Breast epithelium (tissue), 4 donors: ENCODE results near the gene FBXO30. TPM values are rescaled to one million over a fixed set of nuclear protein-coding genes. Genes with fewer than 3 reads are reported as not detected.

Experiments used
- DNase-seq, 2 donors: peaks; one replicate each; pipeline ENCODE4 v3.0.0-alpha.2; 2019; ENCODE audit warnings: low spot score in 2 of 2
- H3K27ac ChIP-seq, 2 donors: fragments of 200-600 bp; sonication (generic) in 1 of 2; one replicate each; pipeline ENCODE4 v1.5.1; 2016 to 2019; ENCODE audit warnings: mild to moderate bottlenecking in 1 of 2
- H3K27me3 ChIP-seq, 2 donors: fragments of 200-600 bp; sonication (generic) in 1 of 2; one replicate each; pipeline versions ENCODE4 v1.5.1 to v1.6.0; 2017 to 2019; ENCODE audit warnings: control low read depth in 1 of 2, mild to moderate bottlenecking in 1 of 2
- H3K36me3 ChIP-seq: fragments of 200-600 bp; one replicate; pipeline ENCODE4 v1.5.1; 2019
- H3K4me1 ChIP-seq, 2 donors: fragments of 200-600 bp; sonication (generic); one replicate each; pipeline ENCODE4 v1.5.1; 2016 to 2019; ENCODE audit warnings: control low read depth in 1 of 2
- H3K4me3 ChIP-seq, 3 donors: fragments of 200-600 bp; sonication (generic); 1 replicate in 2 of 3; 2 replicates in 1 of 3; pipeline ENCODE4 v1.5.1; 2016 to 2019; ENCODE audit warnings: mild to moderate bottlenecking in 3 of 3, moderate library complexity in 2 of 3
- H3K9me3 ChIP-seq, 2 donors: fragments of 200-600 bp; sonication (generic) in 1 of 2; one replicate each; pipeline ENCODE4 v1.5.1; 2016 to 2019; ENCODE audit warnings: control low read depth in 1 of 2
- CTCF ChIP-seq, 3 donors: fragments of 450-650 bp; IDR thresholded peaks; one replicate each; pipeline ENCODE4 v1.5.1; 2016 to 2017; ENCODE audit warnings: antibody characterized with exemption in 3 of 3, mild to moderate bottlenecking in 3 of 3, moderate library complexity in 3 of 3
- POLR2A ChIP-seq: fragments of 450-650 bp; IDR thresholded peaks from one replicate; pipeline ENCODE4 v1.6.1; 2016; ENCODE audit warnings: antibody characterized with exemption, mild to moderate bottlenecking, moderate library complexity
- POLR2AphosphoS5 ChIP-seq, 3 donors: sonication (generic); formaldehyde crosslinking; IDR thresholded peaks; one replicate each; pipeline ENCODE4 v1.6.1; 2017; ENCODE audit warnings: antibody characterized with exemption in 3 of 3
- intact Hi-C: fragments of 100-400 bp; cut with DNase I; formaldehyde crosslinking; loops from one replicate; pipeline ENCODE4 v1.15.1; 2023; ENCODE audit warnings: low total_unique reads
- total RNA-seq, 3 donors: library from RNA; depleted of rRNA; stranded (reverse); fragments of >200 nt; gene quantifications; one replicate each; pipeline ENCODE4 v1.1.0, GENCODE V29; 2016

Gene FBXO30
- total RNA-seq, 3 donors from 2014 or later, result 8.0 to 11.7 (median 8.2) TPM

- no peaks in the 10 kb centered on the region for H3K27me3 ChIP-seq
Observed at GRCh38 chr6:145850671-145851070, 36.1 kb upstream of the FBXO30 start.

GRCh38 chr6:145848541-145848940, 33.9 kb upstream of the FBXO30 start:
- DNase-seq, result no peak
- no peak for TF ChIP-seq POLR2AphosphoS5 (IDR thresholded peaks at IDR 0.05)
- no peak for TF ChIP-seq CTCF (IDR thresholded peaks at IDR 0.05)
- no peak for TF ChIP-seq POLR2A
- H3K36me3 ChIP-seq, result no peaks in the 10 kb centered on the region
- intact Hi-C loops, result no loop called here
- H3K9me3 ChIP-seq, result no peaks in the 10 kb centered on the region
- H3K4me1 ChIP-seq, result no peaks in the 10 kb centered on the region
- no peak overlapping the region for H3K4me3 ChIP-seq
- no peaks in the 10 kb centered on the region for H3K27me3 ChIP-seq
- no peak overlapping the region for H3K27ac ChIP-seq

More at GRCh38 chr6:145850671-145851070, 36.1 kb upstream of the FBXO30 start:
- H3K36me3 ChIP-seq, result no peaks in the 10 kb centered on the region
- TF ChIP-seq POLR2AphosphoS5 (IDR thresholded peaks at IDR 0.05) (no peak), POLR2A (no peak)
- intact Hi-C loops, result no loop called here
- H3K4me3 ChIP-seq, result no peak overlapping the region
- H3K4me1 ChIP-seq, result no peaks in the 10 kb centered on the region
- no peak overlapping the region for H3K27ac ChIP-seq
- DNase-seq, result no peak
- no peaks in the 10 kb centered on the region for H3K9me3 ChIP-seq

- Histone ChIP-seq H3K36me3 (no peaks in the 10 kb centered on the region), H3K27ac (no peak overlapping the region), H3K4me1 (no peaks in the 10 kb centered on the region), H3K27me3 (no peaks in the 10 kb centered on the region), H3K4me3 (no peak overlapping the region), H3K9me3 (no peaks in the 10 kb centered on the region)
- no peak for DNase-seq
- intact Hi-C loops, result no loop called here
- TF ChIP-seq POLR2AphosphoS5 (IDR thresholded peaks at IDR 0.05) (no peak), CTCF (IDR thresholded peaks at IDR 0.05) (no peak), POLR2A (no peak)
Observed at GRCh38 chr6:145845557-145845956, 31.0 kb upstream of the FBXO30 start.

GRCh38 chr6:145844933-145845540, 30.4 kb upstream of the FBXO30 start:
- Histone ChIP-seq H3K4me1 (no peaks in the 10 kb centered on the region), H3K36me3 (no peaks in the 10 kb centered on the region), H3K4me3 (no peak overlapping the region), H3K9me3 (no peaks in the 10 kb centered on the region), H3K27ac (no peak overlapping the region), H3K27me3 (no peaks in the 10 kb centered on the region)
- no peak for DNase-seq
- TF ChIP-seq POLR2AphosphoS5 (IDR thresholded peaks at IDR 0.05), result no peak
- no peak for TF ChIP-seq CTCF (IDR thresholded peaks at IDR 0.05)
- TF ChIP-seq POLR2A, result no peak
- intact Hi-C loops, result no loop called here

- intact Hi-C loops, result no loop called here
- Histone ChIP-seq H3K9me3 (no peaks in the 10 kb centered on the region), H3K4me1 (no peaks in the 10 kb centered on the region), H3K27me3 (no peaks in the 10 kb centered on the region), H3K27ac (no peak overlapping the region), H3K4me3 (no peak overlapping the region), H3K36me3 (no peaks in the 10 kb centered on the region)
- no peak for DNase-seq
- TF ChIP-seq POLR2A (no peak), CTCF (IDR thresholded peaks at IDR 0.05) (no peak), POLR2AphosphoS5 (IDR thresholded peaks at IDR 0.05) (no peak)
Observed at GRCh38 chr6:145842693-145843546, 28.3 kb upstream of the FBXO30 start.
